Measurements from ENCODE around the gene SYTL2. TPM values are rescaled to one million over a fixed set of nuclear protein-coding genes. Genes with fewer than 3 reads are reported as not detected.
"Not testable (repeated sequence)": the region's sequence is repeated elsewhere in the genome, so short reads cannot be mapped to it uniquely, and the experiment has no call there.

Gene SYTL2
- total RNA-seq, 1 experiment from 2014 or later, result 57.1 TPM

DNA sequence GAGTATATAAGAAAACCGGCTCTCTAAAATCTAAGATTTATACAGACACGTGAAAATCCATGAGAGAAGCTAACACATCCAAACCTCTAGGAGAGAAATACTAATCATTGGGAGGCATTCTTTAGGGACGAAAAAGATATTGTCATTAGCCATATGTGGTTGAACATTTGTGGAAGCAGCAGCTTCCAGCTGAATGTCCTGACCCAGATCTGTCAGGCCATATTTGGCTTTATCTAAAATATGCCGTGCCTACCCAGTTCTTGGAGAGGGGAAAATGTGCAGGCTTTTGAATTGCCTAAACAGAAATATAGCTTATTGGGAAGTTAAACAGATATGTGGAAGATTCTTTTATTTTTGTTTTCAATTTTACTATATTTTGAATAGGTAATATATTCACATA, 131.4 kb downstream of the SYTL2 start:
- Histone ChIP-seq H4K20me1 (ENCODE audit: low read length) (no peaks in the 10 kb centered on the region), H3K9me2 (replicated peaks; ENCODE audit: low read length) (no peaks in the 10 kb centered on the region), H3K9ac (ENCODE audit: low read length) (no peak overlapping the region), H3K27ac (ENCODE audit: low read length) (no peak overlapping the region), H3K9me3 (ENCODE audit: low read length) (no peaks in the 10 kb centered on the region), H3K27me3 (ENCODE audit: low read length) (no peaks in the 10 kb centered on the region), H3K4me2 (ENCODE audit: low read length) (no peak overlapping the region), H3K79me2 (ENCODE audit: low read length) (no peaks in the 10 kb centered on the region), H2AFZ (ENCODE audit: low read length) (no peak overlapping the region), H3K36me3 (ENCODE audit: low read depth, low read length) (no peaks in the 10 kb centered on the region), H3K4me1 (ENCODE audit: insufficient read depth, low read length) (no peaks in the 10 kb centered on the region), H3F3A (ENCODE audit: low read length, unreplicated experiment) (no peaks in the 10 kb centered on the region), H3K4me3 (ENCODE audit: low read length) (no peak overlapping the region)
- CTCF ChIA-PET, result interaction anchor here (0.5 kb wide), 1 partner anchor 196 kb away, joined by 3 read pairs; no protein-coding TSS in a partner anchor
- BruUV-seq (replicated peaks), result no TSS peak
- intact Hi-C loops (cut with micrococcal nuclease), result no loop called here
- no peak for TF ChIP-seq EZH2phosphoT487 (IDR thresholded peaks at IDR 0.05; ENCODE audit: borderline replicate concordance, low read length)
- TF ChIP-seq, protein P1, sequence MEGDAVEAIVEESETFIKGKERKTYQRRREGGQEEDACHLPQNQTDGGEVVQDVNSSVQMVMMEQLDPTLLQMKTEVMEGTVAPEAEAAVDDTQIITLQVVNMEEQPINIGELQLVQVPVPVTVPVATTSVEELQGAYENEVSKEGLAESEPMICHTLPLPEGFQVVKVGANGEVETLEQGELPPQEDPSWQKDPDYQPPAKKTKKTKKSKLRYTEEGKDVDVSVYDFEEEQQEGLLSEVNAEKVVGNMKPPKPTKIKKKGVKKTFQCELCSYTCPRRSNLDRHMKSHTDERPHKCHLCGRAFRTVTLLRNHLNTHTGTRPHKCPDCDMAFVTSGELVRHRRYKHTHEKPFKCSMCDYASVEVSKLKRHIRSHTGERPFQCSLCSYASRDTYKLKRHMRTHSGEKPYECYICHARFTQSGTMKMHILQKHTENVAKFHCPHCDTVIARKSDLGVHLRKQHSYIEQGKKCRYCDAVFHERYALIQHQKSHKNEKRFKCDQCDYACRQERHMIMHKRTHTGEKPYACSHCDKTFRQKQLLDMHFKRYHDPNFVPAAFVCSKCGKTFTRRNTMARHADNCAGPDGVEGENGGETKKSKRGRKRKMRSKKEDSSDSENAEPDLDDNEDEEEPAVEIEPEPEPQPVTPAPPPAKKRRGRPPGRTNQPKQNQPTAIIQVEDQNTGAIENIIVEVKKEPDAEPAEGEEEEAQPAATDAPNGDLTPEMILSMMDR (conservative IDR thresholded peaks at IDR 0.05; ENCODE audit: low read depth, low read length), result no peak
- TF ChIP-seq EZH2 (IDR thresholded peaks at IDR 0.05; ENCODE audit: low read length, unreplicated experiment), result no peak
- ATAC-seq, result no peak
- POLR2A ChIA-PET (ENCODE audit: unreplicated experiment), result interaction anchor here (0.6 kb wide), 1 partner anchor 148 kb away, joined by 4 read pairs; no protein-coding TSS in a partner anchor
- no peak for DNase-seq

- no peaks in the 10 kb centered on the region for H3F3A ChIP-seq (ENCODE audit: low read length, unreplicated experiment)
- H3K27me3 ChIP-seq (ENCODE audit: low read length), result no peaks in the 10 kb centered on the region
- TF ChIP-seq EZH2phosphoT487 (IDR thresholded peaks at IDR 0.05; ENCODE audit: borderline replicate concordance, low read length) (no peak), EZH2 (IDR thresholded peaks at IDR 0.05; ENCODE audit: low read length, unreplicated experiment) (no peak)
- TF ChIP-seq, protein P1 (conservative IDR thresholded peaks at IDR 0.05; ENCODE audit: low read depth, low read length), result no peak
- no peak overlapping the region for H3K4me3 ChIP-seq (ENCODE audit: low read length)
- no peaks in the 10 kb centered on the region for H3K9me2 ChIP-seq (replicated peaks; ENCODE audit: low read length)
- no peak for ATAC-seq
- intact Hi-C loops (cut with micrococcal nuclease), result no loop called here
- DNase-seq, result no peak
- no peaks in the 10 kb centered on the region for H3K79me2 ChIP-seq (ENCODE audit: low read length)
- no peak overlapping the region for H3K4me2 ChIP-seq (ENCODE audit: low read length)
- no peaks in the 10 kb centered on the region for H4K20me1 ChIP-seq (ENCODE audit: low read length)
- no peaks in the 10 kb centered on the region for H3K4me1 ChIP-seq (ENCODE audit: insufficient read depth, low read length)
- BruUV-seq (replicated peaks), result no TSS peak
- no peak overlapping the region for H3K27ac ChIP-seq (ENCODE audit: low read length)
- H2AFZ ChIP-seq (ENCODE audit: low read length), result no peak overlapping the region
- ChIA-PET POLR2A (ENCODE audit: unreplicated experiment) (no interaction called here), CTCF (no interaction called here)
- H3K9me3 ChIP-seq (ENCODE audit: low read length), result no peaks in the 10 kb centered on the region
- no peak overlapping the region for H3K9ac ChIP-seq (ENCODE audit: low read length)
- no peaks in the 10 kb centered on the region for H3K36me3 ChIP-seq (ENCODE audit: low read depth, low read length)
Observed at GRCh38 chr11:85673393-85673792, 137.5 kb downstream of the SYTL2 start.

DNA sequence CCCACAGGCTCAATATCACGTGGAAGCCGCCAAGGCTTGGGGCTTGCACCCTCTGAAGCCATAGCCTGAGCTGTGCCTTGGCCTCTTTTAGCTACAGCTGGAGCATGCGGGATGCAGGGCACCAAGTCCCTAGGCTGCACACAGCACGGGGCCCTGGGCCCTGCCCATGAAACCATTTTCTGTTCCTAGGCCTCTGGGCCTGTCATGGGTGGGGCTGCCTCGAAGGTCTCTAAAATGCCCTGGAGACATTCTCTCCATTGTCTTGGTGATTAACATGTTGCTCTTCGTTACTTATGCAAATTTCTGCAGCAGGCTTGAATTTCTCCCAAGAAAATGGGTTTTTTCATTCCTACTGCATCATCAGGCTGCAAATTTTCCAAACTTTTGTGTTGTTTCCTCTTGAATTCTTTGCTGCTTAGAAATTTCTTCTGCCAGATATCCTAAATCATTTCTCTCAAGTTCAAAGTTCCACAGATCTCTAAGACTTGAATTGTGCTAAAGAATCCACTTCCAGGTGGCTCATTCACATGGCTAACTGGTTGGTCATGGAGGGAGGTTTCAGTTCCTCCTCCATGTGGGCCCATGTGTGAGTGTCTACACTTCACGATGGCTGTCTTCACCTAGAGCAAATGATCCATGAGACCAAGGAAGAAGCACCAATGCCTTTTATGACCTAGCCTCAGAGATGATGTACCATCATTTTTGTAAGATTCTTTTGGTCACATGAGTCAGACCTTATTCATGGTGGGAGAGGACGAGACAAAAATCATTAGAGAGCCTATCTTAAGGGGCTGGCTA, 138.6 kb downstream of the SYTL2 start:
- ChIA-PET POLR2A (ENCODE audit: unreplicated experiment) (no interaction called here), CTCF (no interaction called here)
- no peaks in the 10 kb centered on the region for H3F3A ChIP-seq (ENCODE audit: low read length, unreplicated experiment)
- DNase-seq (no peak), ATAC-seq (no peak)
- no peaks in the 10 kb centered on the region for H3K4me1 ChIP-seq (ENCODE audit: insufficient read depth, low read length)
- no peak overlapping the region for H3K4me2 ChIP-seq (ENCODE audit: low read length)
- no peak overlapping the region for H3K4me3 ChIP-seq (ENCODE audit: low read length)
- no peaks in the 10 kb centered on the region for H3K36me3 ChIP-seq (ENCODE audit: low read depth, low read length)
- H3K27ac ChIP-seq (ENCODE audit: low read length), result no peak overlapping the region
- no peaks in the 10 kb centered on the region for H3K79me2 ChIP-seq (ENCODE audit: low read length)
- no peak for TF ChIP-seq EZH2 (IDR thresholded peaks at IDR 0.05; ENCODE audit: low read length, unreplicated experiment)
- no peak for TF ChIP-seq EZH2phosphoT487 (IDR thresholded peaks at IDR 0.05; ENCODE audit: borderline replicate concordance, low read length)
- TF ChIP-seq, protein P1 (conservative IDR thresholded peaks at IDR 0.05; ENCODE audit: low read depth, low read length), result no peak
- intact Hi-C loops (cut with micrococcal nuclease), result no loop called here
- H3K9me3 ChIP-seq (ENCODE audit: low read length), result no peaks in the 10 kb centered on the region
- H2AFZ ChIP-seq (ENCODE audit: low read length), result no peak overlapping the region
- no peaks in the 10 kb centered on the region for H3K9me2 ChIP-seq (replicated peaks; ENCODE audit: low read length)
- no peak overlapping the region for H3K9ac ChIP-seq (ENCODE audit: low read length)
- no TSS peak for BruUV-seq (replicated peaks)
- H3K27me3 ChIP-seq (ENCODE audit: low read length), result no peaks in the 10 kb centered on the region
- H4K20me1 ChIP-seq (ENCODE audit: low read length), result no peaks in the 10 kb centered on the region

- H4K20me1 ChIP-seq (ENCODE audit: low read length); H3F3A ChIP-seq (ENCODE audit: low read length, unreplicated experiment); H3K27ac ChIP-seq (ENCODE audit: low read length); H3K4me3 ChIP-seq (ENCODE audit: low read length); BruUV-seq (replicated peaks); H2AFZ ChIP-seq (ENCODE audit: low read length); H3K9me3 ChIP-seq (ENCODE audit: low read length); H3K9ac ChIP-seq (ENCODE audit: low read length); POLR2A ChIA-PET (ENCODE audit: unreplicated experiment); H3K36me3 ChIP-seq (ENCODE audit: low read depth, low read length); H3K27me3 ChIP-seq (ENCODE audit: low read length); H3K4me2 ChIP-seq (ENCODE audit: low read length); DNase-seq; CTCF ChIA-PET; H3K4me1 ChIP-seq (ENCODE audit: insufficient read depth, low read length); H3K79me2 ChIP-seq (ENCODE audit: low read length); intact Hi-C loops (cut with micrococcal nuclease); ATAC-seq; H3K9me2 ChIP-seq (replicated peaks; ENCODE audit: low read length): not testable (repeated sequence)
Observed at GRCh38 chr11:85670949-85671663, 139.8 kb downstream of the SYTL2 start.

Measured in PC-3 (cell line).